Stimulated activated CD4-positive, alpha-beta T cell treated with anti-CD3 and anti-CD28 coated beads, Interleukin-1b, Interleukin-23, amount 100 ng/mL, for 48 hours (primary cell): ENCODE results near the gene HSPA6.
"Not testable (repeated sequence)": the region's sequence is repeated elsewhere in the genome, so short reads cannot be mapped to it uniquely, and the experiment has no call there.

Source experiments
- DNase-seq: peaks from one replicate; pipeline ENCODE4 v3.0.0-alpha.2; 2020

HSPA6 gene

DNA sequence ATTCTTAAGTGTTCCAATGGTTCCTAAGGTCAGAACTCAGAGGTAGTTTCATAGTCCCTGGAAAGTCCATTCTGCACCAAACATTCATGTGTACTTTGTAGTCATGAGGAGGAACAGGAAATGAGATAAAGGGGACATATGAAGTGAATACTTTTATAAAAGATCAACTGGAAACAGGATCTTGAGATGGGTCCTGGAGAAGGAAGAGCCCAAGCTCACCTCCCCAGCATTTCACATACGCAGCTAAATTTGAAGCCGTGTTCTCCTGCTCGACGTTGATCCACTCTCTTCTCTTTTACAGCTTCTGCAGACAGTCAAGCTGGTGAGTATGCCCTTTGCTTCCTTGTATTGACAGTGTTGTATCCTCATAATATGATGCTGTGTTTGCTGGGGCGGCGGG is 18.7 kb upstream of the HSPA6 start:
- no peak for DNase-seq

DNA sequence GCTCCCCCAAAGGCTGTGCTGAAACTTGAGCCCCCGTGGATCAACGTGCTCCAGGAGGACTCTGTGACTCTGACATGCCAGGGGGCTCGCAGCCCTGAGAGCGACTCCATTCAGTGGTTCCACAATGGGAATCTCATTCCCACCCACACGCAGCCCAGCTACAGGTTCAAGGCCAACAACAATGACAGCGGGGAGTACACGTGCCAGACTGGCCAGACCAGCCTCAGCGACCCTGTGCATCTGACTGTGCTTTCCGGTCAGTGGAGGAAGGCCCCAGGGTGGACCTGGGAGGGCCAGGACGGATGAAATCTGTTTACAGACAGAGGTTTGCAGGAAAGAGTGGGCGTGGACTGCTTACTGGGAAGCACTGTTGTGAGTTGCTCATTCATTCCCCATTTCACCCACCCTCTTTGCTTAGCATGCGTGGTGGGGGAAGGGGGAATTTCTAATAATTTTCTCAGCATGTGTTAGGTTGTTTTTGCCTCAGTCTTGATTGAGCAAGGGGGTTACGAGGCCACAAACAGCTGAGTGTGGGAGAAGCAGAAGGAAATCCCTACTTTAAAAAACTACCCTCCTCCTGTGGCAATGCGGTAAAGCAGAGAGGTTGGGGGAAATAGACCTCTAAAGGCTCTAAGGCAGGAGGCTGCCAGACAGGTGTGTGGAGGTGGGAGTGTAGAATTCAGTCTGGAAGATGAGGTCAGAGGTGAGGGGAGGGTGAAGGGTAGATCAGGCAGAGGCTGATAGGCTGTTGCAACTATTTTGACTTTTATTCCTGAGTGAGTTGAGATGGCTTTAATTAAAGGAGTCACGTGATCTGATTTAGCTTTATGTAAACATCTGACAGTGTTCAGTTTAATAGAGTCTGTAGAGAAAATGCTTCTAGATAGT is 17.8 kb upstream of the HSPA6 start:
- no peak for DNase-seq

DNA sequence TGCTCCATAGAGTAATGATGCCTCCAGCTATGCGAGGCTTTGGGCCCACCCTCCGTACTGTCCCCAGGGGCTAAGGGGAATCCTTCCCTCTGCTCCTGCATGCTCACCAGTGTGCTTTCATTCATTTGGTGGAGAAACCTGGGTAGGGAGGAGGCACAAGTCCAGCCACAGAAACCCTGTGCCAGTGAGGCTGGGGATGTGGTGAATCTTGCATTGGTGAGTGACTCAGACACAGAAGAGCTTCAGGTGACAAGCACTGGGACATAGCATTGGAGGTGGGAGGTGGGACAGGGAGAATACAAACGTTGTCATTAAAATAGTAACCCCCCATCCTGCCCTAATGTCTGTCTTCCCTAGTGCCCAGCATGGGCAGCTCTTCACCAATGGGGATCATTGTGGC is 13.9 kb upstream of the HSPA6 start:
- no peak for DNase-seq

DNA sequence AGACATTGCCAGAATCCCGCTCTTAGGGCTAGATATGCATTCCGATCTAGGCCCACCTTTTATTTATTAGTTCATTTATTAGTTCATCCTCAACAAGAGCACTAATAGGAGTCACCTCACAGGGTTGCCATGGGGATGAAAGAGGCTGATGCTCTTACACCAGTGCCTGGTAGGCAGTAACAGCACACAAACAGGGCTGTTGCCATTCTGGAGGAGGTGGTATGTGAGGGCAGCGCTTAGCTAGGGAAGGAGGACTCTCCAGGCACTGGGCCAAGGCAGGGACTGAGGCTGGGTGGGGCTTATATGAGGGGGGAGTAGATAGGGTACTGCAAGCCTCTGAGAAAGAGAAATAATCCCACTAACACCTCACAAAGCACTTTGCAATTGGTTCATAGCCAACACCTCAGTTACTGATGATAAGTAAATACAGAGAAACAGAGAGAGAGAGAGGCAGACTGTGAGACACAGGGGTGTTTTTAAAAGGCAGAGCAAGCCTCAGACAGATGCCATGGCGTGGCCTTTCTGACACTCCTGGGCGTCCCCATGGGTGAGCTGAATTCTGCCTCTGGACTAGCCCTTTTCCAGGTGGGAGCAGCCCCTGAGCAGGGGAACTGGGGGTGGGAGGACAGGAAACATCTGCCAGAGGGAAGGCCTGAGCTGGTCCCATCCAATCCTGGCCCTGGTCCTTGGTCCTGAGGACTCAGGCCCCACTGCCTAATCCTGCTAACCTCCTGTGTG is 13.2 kb upstream of the HSPA6 start:
- DNase-seq = no peak

DNA sequence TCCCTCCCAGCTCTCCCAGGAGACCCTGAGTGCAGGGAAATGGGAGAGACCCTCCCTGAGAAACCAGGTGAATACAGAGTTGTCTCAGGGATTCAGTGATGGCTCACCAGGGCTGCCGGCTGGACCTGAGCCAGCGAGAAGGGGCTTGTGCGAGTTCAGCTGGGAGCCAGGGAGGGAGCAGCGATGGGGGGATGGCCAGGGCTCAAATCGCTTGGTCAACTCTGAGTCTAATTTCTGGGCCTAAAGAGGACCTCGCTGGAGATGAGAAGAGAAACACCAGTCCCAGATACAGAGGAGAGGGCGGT is 12.6 kb upstream of the HSPA6 start:
- no peak for DNase-seq

DNA sequence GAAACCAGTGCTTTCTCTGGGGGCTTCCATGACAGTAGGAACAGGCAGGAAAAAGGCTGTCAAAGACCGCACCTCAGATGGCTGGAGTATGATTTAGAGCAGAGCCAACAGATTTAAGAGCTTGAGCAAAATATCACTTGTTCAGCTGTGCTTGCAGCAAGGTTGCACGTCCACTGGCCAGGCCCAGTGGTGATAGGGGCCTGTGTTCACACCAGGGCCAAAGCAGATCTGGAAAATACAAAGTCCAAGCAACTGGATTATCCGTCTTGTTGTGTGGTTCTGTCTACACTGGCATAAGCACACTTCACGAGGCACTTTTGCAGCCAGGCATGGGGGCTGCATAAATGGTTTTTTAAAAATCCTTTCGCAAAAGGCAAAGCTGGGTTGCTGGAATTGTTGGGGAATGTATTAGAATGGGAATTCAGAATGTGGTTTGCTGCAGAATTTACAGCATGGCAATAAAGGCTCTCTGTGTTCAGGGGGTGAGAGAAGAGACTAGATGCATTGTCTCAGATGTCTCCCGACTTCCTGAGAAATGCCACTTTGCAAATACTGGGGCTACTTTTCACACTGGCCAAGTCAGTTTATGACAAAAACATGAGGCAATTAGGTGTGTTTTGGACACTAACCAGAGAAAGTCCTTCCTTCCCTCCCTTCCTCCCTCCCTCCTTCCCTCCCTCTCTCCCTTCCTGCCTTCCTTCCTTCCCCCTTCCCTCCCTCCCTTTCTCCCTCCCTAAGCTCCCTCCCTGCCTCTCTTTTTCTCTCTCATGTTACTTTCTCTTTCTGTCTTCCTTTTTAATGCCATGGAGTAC is 11.5 kb upstream of the HSPA6 start:
- DNase-seq = not testable (repeated sequence)

DNA sequence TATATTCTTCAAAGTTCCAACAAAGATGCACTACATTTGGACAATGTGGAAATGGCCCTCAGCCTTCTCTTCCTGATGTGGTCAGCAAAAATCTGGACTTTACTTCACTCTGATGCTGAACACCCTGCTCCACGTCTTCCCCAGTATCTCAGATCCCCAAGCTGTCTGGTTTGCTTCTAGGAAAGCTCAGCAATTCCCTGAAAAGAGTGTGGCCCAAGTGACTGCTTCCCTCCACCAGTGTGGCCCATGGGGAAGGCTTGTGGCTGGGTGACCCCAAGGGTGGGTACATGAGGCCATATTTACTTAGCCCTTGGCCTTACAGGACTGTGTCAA is 10.9 kb upstream of the HSPA6 start:
- not testable (repeated sequence) for DNase-seq

DNA sequence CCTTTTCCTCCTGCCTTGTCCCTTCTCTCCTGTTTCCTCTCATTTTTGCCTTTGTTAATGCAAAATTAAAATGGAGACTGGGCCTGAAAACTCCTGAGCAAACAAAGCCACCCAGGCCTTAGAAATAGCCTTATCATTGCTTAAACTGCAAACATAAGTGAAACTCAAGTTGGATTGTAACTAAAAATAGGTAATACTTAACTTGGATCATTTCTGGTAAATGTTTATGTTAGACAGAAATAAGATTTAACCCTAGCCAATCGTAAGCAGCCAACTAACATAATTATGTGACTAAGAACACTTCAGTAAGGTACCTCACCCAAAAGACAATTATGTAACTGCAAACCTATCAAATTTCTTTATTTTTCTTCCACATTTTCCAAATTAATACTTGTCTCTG is 10.4 kb upstream of the HSPA6 start:
- not testable (repeated sequence) for DNase-seq

DNA sequence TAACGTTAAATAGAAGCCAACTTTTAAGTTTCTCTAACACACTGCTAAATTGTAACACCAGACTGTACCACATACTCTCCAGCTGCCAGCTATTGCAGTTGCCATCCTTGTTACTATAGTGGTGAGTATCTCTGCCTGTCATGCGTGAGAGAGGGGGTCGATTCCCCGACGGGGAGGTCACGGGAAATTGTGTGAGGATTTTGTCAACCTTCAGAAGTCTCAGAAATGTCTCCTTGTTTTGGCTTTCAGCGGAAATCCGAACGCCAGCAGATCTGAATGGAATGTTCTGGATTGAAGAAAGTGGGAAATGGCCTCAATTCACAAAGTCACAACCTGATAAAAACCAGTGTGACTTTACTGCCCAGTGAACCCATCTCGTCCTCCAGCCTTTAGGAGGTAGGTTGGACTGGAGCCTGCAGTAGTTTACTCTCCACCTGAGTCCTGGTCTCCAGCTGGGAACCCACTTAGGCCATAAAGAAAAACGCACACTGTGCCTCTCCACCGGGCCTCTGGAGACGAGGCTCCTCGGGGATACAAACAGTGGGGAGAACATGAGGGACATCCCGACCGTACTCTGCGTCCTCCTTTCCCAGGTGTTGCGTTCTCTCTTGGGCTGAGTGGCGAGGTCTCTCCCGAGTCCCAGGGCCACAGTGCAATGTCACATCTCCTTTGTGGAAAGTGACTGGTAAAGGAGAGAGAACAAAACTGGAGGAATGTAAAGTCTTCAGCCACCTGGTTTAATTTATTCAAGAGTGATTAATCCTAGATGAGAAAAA is 1.1 kb upstream of the HSPA6 start:
- DNase-seq = not testable (repeated sequence)

DNA sequence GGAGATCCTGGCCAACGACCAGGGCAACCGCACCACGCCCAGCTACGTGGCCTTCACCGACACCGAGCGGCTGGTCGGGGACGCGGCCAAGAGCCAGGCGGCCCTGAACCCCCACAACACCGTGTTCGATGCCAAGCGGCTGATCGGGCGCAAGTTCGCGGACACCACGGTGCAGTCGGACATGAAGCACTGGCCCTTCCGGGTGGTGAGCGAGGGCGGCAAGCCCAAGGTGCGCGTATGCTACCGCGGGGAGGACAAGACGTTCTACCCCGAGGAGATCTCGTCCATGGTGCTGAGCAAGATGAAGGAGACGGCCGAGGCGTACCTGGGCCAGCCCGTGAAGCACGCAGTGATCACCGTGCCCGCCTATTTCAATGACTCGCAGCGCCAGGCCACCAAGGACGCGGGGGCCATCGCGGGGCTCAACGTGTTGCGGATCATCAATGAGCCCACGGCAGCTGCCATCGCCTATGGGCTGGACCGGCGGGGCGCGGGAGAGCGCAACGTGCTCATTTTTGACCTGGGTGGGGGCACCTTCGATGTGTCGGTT is 477 bp downstream of the HSPA6 start:
- DNase-seq = peak; percentile 20

DNA sequence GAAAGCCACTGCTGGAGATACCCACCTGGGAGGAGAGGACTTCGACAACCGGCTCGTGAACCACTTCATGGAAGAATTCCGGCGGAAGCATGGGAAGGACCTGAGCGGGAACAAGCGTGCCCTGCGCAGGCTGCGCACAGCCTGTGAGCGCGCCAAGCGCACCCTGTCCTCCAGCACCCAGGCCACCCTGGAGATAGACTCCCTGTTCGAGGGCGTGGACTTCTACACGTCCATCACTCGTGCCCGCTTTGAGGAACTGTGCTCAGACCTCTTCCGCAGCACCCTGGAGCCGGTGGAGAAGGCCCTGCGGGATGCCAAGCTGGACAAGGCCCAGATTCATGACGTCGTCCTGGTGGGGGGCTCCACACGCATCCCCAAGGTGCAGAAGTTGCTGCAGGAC is 981 bp downstream of the HSPA6 start:
- not testable (repeated sequence) for DNase-seq

DNA sequence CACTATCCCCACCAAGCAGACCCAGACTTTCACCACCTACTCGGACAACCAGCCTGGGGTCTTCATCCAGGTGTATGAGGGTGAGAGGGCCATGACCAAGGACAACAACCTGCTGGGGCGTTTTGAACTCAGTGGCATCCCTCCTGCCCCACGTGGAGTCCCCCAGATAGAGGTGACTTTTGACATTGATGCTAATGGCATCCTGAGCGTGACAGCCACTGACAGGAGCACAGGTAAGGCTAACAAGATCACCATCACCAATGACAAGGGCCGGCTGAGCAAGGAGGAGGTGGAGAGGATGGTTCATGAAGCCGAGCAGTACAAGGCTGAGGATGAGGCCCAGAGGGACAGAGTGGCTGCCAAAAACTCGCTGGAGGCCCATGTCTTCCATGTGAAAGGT is 1.6 kb downstream of the HSPA6 start:
- not testable (repeated sequence) for DNase-seq

DNA sequence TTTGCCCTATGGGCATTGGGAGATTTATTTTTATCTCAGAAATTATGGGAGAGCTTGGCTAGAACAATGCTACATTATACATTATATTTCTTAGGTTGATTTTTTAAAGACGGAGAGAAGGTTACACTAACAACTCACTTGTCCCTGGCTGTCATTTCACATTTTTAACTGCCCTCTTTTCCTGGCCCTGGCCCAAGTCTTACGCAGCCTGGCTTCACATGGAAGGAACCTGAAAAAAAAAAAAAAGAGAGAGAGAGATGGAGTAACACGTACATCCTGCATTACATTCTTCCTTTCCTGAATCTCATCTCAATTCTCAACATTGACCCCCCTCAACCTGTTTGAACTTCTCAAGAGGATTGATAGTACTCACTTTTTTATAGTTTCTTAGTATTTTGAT is 4.2 kb downstream of the HSPA6 start:
- not testable (repeated sequence) for DNase-seq

DNA sequence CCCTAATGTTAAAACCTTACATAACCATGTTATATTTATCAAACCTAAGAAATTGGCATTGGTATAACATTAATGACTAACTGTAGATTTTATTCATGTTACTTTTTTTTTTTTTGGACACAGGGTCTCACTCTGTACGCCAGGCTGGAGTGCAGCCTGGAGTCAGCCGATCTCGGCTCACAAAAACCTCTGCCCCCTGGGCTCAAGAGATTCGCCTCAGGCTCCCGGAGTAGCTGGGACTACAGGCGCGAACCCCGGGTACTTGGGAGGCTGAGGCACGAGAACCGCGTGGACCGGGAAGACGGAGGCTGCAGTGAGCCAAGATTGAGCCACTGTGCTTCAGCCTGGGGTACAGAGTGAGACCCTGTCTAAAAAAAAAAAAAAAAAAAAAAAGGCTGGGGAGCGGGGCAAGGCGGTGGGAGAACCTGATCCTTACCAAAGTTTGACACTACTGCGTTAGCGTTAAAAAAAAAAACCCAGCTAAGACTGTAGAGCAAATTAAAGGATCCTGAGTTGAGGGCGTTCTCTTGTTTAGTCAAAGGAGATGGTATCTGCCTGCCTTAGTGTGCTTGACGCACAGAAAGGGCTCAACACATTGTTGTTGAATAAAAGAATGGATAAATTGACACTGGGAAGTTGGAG is 5.2 kb downstream of the HSPA6 start:
- DNase-seq = not testable (repeated sequence)

DNA sequence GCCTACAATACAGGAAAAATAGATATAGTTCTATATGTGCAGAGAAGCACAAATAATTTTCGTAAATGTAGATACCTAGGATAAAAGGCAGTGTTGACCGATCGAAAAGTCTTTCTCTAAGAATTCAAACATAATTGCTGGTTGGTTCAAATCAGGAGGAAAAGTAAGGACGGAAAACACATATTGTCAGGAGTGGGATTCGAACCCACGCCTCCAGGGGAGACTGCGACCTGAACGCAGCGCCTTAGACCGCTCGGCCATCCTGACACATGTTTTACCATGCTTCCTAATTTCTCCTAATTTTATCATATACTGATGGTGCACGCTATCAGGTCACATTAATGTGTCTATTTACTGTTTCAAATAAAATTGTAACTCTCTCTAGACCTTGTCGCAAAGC is 5.8 kb downstream of the HSPA6 start:
- peak; percentile 83 for DNase-seq

DNA sequence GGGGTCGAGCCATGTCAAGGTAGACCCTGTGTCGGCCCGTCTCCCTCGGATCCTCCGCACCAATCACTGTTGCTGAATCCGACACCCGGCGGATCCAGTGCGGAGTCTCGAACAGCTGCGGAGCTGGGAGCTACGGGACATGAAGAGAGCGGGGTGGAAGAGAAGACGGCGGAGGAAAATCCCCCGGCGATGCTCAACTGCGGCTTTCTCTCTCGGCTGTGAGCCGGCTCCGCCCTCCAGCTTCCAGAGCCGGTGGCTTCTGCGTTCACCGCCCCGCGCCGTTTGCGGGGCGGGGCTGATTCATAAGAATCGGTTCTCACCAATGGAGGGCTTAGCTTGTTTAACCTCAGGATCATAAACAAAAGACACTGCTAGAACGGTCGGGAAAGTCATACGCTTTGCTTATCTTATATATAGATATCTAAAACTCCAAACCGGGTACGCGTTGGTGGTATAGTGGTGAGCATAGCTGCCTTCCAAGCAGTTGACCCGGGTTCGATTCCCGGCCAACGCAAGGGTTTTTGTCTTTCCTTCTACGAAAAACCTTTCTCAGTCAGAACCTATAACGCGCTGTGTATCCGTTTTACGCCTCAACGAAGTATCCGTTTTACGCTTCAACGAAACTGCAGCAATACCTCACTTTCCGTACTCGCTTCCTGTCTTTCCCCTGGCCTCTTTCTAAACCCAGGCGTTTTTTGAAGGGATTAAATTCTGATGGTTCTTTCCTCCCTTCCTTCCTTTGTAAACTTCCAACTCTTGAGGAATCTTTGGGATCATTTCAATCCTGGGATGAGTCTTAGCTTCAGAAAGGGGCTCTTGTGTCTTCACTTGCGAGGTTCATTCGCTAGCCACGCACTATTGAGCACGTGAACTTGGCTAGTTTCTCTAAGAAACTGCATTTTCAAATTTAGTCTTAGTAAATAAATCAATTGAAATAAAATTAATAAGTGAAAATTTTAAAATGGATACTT is 6.6 kb downstream of the HSPA6 start:
- DNase-seq = peak; percentile 98

DNA sequence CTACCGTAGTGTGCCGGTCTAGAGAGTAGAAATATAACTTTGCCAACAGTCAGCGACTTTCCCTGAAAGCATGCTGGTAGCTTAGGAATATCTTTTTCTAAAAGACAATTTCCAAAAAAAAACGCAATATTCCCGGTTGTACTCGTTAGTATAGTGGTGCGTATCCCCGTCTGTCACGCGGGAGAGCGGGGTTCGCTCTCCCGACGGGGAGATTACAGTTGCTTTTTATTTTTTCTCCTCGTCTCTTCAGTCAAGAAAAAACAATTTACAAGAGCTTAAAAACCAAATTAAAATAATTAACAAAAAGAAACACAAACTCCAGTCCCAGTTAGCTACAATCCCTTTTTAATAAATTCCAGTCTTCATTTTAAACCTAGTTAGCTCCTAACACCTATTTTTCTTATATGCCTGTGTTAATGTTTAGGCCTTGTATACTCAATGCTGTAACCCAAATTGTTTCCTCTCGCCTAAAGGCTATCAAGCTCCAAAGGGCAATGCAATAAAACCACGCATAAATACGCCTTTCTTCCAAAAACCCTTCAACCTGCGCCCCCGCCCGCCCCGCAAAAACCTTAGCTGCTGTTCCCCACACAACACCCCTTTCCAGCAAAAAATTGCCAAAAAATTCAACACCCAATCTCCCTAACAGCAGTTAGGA is 7.8 kb downstream of the HSPA6 start:
- no peak for DNase-seq

DNA sequence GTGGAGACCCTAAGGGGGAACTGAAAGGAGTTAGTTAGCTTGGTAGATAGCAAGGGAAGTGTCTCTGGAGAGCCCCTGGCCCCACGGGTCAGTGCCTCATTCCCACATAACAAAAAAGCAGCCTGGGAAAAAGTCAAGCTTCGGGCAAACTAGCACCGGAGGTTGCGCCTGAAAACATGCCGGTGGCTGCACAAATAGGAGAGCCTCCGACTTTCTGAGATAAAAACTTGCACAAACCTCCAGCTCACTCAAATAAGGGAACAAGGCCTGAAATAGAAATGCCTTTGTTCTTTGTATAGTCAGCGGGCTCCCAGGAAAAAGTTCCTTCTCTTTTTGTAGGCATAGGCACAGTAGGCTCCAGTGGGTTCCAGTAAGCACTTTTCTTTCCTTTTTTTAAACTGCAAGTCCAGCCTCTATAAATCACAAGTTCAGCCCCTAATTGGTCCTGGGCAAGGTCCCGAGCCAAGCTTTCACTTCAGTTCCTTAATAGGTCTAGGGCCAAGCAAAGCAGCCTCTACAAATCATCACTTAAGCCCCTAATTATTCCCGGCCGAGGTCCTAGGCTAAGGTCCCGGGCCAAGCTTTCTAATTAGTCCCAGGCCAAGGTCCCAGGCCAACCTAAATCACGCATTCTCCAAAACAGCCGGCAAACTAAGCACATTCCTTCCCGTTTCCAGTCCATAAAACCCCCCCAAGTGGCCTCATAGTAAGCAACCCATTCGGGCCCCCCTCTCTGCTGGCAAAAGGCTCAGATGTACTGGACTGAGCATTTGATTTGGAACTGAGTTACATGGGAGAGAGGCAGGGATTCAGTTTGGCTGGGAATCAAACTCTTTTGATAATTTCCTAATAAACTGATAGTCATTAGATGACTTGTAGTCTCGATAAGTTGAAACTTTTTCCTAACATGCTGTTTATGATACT is 8.6 kb downstream of the HSPA6 start:
- DNase-seq = not testable (repeated sequence)

DNA sequence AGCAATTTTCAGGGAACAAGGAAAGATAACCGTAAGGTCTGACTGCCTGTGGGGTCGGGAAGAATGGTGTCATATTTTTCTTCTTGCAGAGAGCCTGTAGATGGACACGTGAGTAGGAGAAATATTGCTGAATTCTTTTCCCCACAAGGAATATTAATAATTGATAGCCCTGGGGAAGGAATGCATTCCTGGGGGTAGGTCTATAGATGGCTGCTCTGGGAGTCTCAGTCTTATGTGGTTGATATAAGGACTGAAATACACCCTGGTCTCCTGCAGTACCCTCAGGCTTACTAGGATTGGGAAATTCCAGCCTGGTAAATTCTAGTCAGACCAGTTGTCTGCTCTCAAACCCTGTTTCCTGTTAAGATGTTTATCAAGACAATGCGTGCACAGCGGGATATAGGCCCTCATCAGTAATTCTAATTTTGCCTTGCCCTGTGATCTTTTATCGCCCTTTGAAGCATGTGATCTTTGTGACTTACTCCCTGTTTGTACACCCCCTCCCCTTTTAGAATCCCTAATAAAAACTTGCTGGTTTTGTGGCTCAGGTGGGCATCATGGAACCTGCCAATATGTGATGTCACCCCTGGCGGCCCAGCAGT is 12.8 kb downstream of the HSPA6 start:
- DNase-seq = not testable (repeated sequence)
